A673 (cell line): Measurements from ENCODE around the gene EMID1.

Experiments
- EZH2 ChIP-seq: fragments of 200-600 bp; sonication (generic); IDR thresholded peaks from 2 replicates; pipeline ENCODE4 v1.6.1; 2017; ENCODE audit warnings: borderline replicate concordance, low read depth, mild to moderate bottlenecking, mixed read lengths, antibody characterized with exemption, low read length; ENCODE audit not compliant: poor library complexity, severe bottlenecking
- TF ChIP-seq, protein P1 (sequence below): fragments of 300-800, 200-600 bp; sonication (generic); conservative IDR thresholded peaks from 2 replicates; pipeline ENCODE4 v1.5.1; 2017; ENCODE audit warnings: low read depth, mild to moderate bottlenecking, antibody characterized with exemption, low read length, moderate library complexity, mixed read lengths

GRCh38 chr22:29203488-29204454, 1.9 kb upstream of the EMID1 start:
- TF ChIP-seq, protein P1, sequence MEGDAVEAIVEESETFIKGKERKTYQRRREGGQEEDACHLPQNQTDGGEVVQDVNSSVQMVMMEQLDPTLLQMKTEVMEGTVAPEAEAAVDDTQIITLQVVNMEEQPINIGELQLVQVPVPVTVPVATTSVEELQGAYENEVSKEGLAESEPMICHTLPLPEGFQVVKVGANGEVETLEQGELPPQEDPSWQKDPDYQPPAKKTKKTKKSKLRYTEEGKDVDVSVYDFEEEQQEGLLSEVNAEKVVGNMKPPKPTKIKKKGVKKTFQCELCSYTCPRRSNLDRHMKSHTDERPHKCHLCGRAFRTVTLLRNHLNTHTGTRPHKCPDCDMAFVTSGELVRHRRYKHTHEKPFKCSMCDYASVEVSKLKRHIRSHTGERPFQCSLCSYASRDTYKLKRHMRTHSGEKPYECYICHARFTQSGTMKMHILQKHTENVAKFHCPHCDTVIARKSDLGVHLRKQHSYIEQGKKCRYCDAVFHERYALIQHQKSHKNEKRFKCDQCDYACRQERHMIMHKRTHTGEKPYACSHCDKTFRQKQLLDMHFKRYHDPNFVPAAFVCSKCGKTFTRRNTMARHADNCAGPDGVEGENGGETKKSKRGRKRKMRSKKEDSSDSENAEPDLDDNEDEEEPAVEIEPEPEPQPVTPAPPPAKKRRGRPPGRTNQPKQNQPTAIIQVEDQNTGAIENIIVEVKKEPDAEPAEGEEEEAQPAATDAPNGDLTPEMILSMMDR, result no peak
- no peak for TF ChIP-seq EZH2
